Kasumi-1 (cell line): ENCODE measurements around the gene CRNN.

Source experiments
- DNase-seq, 2 experiments: peaks; one replicate each; lab custom pipeline; 2025; lab: John Stamatoyannopoulos, UW

CRNN gene

GRCh38 chr1:152413909-152414308 lies at the start of gene CRNN:
Gene CRNN (minus strand): TSS chr1:152414263. CDS start chr1:152412233, 2,030 bp downstream.
- no peak for DNase-seq

- no peak for DNase-seq
Measured at GRCh38 chr1:152462636-152463035, 48.6 kb upstream of the CRNN start.

GRCh38 chr1:152461544-152461943 lies 47.5 kb upstream of the CRNN start:
- peak; percentile 80 for DNase-seq

- no peak for DNase-seq
Measured at GRCh38 chr1:152460529-152460899, 46.5 kb upstream of the CRNN start.

DNA sequence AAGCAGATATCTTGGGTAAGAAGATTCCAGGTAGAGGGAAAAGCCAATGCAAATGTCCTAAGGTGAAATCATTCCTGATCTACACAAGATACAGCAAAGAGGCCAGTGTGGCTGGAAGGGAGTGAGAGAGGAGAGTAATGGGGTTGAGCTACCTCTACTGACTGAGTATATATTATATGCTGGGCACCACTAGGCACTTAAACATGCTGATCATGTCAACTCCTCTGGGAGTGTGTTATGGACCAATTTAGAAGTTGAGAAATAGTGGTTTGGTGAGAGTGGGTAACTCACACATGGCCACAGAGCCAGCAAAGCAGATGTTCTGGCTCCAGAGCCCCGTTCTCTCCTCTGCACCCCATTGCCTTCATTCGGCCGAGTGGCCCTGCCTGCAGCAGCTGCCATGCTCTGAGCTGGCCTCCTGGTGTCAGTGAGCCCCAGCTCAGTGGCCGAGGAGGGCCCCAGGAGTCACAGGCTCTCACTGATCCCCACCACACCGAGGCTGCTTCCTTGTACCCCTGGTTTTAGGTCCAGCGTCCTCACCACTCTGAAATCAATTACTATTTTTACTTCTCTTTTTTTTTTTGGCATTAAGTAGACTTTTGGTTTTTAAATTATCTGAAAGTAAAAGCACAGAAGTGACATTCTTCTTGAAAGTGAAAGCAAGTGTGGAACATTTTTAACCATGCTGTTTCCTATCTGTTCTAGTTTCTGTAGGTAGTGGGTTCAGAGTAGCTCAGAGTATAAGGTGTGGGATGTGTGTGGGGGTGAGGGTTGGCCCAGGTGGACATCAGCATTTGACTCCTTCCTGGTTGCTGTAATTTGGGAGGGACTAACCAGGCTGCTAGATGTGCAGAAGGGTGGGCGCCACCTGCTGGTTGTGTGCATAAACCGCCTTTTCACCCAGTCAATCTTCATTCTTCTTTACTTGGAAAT lies 45.8 kb upstream of the CRNN start:
- peak; percentile 70 to 81 for DNase-seq

DNA sequence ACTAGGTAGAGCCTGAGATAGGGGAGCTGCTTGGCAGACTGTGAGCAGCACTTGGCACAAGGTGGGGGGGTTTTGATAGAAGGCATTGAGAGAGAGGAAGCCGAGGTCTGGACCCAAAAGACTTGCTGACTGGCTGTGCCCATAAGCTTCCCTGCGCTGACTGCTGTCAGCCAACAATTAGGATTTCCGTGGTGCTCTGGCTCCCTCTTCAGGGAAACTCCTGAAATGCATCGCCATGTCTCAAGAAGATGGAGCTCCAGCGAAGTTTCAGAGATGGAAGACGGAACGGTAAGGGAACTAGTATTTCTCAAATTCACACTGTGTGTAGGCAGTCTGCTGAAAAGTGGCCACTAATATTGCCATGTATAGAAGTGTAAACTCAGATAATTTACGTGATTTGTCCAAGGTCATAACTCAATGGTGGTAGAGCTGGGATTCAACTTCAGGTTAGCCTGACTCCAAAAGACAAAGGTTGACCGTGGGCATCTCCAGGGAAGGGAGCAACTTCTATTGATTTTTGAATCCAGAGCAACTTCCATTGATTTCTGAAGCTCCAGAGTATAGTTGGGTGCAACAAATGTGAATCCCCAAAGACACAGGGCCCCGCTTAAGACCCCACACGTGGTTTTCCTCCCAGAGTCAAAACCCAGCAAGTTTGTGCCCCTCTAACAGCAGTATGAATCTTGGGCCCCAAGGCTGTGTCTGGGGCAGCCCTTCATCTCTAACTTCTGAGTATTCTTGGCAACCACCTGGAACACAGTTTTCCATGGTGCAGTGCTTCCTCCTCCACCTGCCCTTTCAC lies 44.5 kb upstream of the CRNN start:
- peak; percentile 78 to 88 for DNase-seq

- no peak for DNase-seq
Measured at GRCh38 chr1:152457561-152457960, 43.5 kb upstream of the CRNN start.

GRCh38 chr1:152457071-152457470 lies 43.0 kb upstream of the CRNN start:
- DNase-seq, result no peak

DNA sequence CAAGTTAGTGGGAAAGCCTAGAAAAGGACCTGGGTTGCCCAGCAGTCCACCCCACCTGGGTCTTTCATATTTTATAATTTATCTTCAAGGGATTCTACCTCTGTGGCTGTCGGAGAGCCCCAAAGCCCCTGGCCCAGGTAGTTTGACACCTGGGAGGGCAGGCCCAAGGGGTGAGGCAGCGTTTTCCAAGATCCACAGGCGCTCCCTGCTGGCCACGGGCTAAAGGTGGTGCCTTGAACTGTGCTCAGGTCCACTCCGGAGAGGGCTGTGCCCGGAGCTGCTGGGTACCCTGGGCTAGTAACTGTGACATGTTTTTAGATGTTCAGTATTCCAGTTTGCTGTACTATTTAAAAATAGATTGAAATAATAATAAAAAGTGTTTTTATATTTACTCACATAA lies 37.2 kb upstream of the CRNN start:
- no peak for DNase-seq

DNA sequence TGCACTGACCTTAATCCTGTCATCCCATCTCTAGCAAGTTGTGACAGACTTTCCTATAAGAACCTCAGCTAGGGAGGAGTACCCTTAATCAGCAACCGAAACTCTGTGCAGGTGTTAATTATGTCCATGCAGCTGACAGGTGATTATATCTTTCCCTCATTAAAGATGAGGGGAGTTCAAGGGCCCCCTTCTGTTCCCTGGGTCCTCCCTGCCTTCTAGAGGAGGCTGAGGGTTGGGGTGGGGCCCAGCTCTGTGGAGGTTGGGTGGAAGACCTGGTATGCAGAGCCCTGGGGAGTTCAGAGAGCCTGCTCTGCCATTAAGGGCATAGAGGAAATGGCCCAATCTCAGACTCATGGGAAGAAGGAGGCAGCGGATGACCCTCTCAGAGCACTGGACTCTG lies 35.6 kb upstream of the CRNN start:
- DNase-seq, result no peak

GRCh38 chr1:152448496-152448895 lies 34.4 kb upstream of the CRNN start:
- DNase-seq, result no peak

GRCh38 chr1:152448095-152448494 lies 34.0 kb upstream of the CRNN start:
- DNase-seq, result no peak

GRCh38 chr1:152447484-152447883 lies 33.4 kb upstream of the CRNN start:
- no peak for DNase-seq

DNA sequence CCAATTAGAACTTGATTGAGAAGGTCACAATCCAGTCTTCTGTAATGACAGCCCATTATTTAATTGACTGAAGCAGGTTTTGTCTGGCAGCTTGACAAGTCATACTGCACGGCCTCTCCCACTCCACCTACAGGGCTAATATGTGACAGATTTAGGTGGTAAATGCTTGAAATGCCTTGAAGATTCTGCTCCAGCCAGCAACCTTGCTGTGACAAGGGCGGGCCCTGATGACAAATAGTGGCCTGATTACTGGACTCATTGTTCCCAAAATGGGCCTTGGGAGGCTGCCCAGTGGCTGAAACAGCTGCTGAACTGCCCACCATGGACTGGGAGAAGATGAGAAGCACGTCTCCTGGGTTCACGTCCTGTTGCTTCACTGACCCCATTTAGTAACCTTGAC lies 30.0 kb upstream of the CRNN start:
- no peak for DNase-seq

GRCh38 chr1:152442765-152443164 lies 28.7 kb upstream of the CRNN start:
- DNase-seq, result no peak

DNA sequence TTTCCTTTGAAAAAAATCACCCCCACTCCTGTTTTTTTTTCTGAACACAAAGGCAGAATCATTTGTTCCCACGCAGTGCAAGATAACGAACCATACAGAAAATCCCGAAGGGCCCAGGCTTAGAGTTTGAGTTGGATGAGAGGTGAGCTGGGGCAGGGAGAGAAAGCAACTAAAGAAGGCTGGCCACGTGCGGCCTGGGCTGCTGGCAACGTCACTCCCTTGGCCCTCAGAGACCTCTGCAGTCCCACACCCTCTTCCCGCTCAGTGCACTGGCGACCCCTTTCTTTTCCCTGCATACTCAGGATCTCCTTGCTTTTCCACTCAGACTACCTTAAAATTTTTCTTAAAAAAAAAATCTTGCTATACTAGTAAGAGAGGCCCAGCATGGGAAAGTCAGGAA lies 28.2 kb upstream of the CRNN start:
- DNase-seq, result no peak

DNA sequence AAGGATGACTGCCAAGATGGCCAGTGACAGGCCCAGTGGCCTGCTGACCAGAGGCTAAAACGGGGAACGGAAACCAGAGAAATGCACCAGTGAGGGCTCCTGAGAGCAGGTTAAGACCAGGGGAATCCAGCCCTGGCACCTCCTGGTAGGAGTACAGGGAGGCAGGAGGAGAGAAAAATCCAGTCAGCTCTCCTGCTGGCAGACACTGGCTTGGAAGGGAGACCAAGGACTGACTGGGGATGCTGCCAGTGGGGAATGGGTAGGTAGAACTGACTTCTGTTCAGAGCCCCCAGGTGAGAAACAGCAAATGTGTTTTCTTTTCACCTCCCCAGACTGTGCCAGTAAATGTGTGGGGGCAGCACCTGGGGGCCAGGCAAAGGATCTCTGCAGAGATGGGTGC lies 27.7 kb upstream of the CRNN start:
- DNase-seq, result no peak

DNA sequence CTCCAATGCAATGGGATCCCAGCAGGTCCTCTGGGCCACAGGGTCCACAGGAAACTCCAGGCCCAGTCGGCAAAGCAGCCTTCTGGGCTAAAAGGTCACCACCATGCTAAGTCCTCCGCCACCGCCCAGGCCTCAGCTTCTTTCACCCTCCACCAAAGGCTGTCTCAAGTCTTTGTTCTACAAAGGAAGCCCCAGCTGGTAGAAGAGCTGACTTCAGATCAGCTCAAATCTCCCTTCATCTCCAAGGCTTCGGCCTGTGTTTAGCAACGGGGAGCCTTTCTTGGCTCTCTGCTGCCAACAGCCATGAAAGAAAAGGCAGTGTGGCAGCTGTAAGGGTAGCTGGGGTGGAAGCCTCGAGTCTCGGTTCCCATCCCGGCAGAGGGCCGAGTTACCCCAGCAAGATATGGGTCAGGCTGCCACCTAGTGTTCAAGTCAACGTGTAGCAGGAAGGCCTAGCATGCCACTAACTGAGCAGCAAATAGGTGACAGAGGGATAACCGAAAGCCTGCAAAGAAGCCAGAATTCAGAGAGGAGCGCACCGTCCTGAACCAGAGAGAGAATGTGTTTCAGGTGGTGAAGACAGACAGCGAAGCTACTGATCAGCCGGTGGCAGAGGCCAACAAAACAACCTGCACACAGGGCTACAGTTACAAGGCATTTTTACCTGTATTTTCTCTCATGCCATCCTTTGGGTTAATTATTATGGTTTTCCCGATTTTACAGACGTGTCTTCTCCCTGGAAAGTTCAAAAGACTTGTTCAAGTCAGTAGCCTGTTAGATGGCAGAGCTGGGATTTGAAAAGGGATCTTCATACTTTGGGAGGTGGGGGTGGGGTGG lies 26.8 kb upstream of the CRNN start:
- peak; percentile 74 to 81 for DNase-seq

GRCh38 chr1:152436593-152437496 lies 22.8 kb upstream of the CRNN start:
- DNase-seq, result no peak

GRCh38 chr1:152427458-152427857 lies 13.4 kb upstream of the CRNN start:
- DNase-seq, result no peak

- DNase-seq, result no peak
Measured at GRCh38 chr1:152426731-152427130, 12.7 kb upstream of the CRNN start.
